ENCODE data around the gene TDRD7.
"Not testable (repeated sequence)": the region's sequence is repeated elsewhere in the genome, so short reads cannot be mapped to it uniquely, and the experiment has no call there.

TDRD7 gene

DNA sequence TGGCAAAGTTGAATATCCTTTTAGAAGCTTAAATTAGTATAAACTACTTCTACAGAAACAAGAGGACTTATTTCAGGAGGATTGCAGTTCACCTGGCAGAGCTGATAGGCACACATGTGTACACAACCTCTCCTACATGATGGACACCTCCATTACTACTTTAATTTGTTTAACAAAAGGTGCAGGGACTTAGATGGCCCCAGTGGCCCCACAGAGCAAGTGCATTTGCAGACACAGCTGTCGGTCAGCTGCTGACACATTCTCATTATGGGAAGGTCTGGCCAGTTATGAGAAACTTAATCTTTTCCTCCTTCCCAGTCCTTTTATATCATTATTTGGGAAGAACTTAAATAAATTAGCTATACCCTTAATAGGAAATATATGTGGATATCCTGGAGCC, 28.3 kb downstream of the TDRD7 start:
- DNase-seq (ENCODE audit: low spot score), result no peak
- no peak for TF ChIP-seq CTCF (IDR thresholded peaks at IDR 0.05; ENCODE audit: borderline replicate concordance, control extremely low read depth, extremely low read depth, insufficient read depth, missing control alignments)

DNA sequence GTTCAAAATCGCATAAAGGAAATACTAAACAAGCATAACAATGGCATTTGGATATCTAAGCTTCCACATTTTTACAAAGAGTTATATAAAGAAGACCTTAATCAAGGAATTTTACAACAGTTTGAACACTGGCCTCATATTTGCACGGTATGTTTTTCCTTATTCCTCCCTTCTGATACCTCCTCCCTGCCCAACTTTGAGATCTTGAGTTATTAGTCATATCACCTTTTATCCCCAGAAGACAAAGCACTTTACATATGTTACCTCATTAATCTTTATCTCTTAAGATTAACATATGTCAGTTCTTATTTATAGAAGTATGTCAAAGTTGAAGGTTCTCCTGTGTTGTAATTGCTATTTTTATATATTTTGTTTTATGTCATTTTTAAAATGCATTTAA, 29.8 kb downstream of the TDRD7 start:
- DNase-seq (ENCODE audit: low spot score), result no peak
- no peak for TF ChIP-seq CTCF (IDR thresholded peaks at IDR 0.05; ENCODE audit: borderline replicate concordance, control extremely low read depth, extremely low read depth, insufficient read depth, missing control alignments)
- in situ Hi-C loops (cut with MboI; ENCODE audit: low sequenced_read_pairs, unreplicated experiment), result no loop called here

More for the DNA sequence above, 28.3 kb downstream of the TDRD7 start:
- in situ Hi-C loops (cut with MboI; ENCODE audit: low sequenced_read_pairs, unreplicated experiment), result no loop called here

DNA sequence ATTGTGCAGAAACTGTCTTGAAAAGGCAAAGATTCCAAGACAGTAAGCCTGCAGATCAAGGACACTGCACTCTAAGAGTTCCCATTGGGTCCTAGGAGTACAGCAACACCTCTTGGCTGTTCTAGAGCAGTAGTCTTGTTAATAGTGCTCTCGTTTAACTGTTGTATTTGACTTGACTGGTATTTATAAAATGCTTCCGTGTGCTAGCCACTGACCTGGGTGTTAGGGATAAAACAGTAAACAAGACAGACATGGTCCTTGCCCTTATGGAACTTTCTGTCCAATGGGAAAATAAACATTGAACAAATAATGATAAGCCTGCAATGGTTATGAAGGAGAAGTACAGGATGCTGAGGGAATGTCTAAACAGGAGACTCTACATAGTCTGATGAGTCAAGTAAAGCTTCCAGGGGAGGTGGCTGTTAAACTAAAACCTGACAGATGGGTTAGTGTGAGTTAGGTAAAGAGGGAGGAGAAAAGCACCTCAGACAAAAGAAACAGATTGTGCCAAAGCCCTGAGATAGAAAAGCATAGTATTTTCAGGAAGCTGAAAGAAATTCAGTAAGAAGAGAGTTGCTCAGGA, 33.3 kb downstream of the TDRD7 start:
- DNase-seq (ENCODE audit: low spot score), result no peak
- in situ Hi-C loops (cut with MboI; ENCODE audit: low sequenced_read_pairs, unreplicated experiment), result no loop called here
- no peak for TF ChIP-seq CTCF (IDR thresholded peaks at IDR 0.05; ENCODE audit: borderline replicate concordance, control extremely low read depth, extremely low read depth, insufficient read depth, missing control alignments)

DNA sequence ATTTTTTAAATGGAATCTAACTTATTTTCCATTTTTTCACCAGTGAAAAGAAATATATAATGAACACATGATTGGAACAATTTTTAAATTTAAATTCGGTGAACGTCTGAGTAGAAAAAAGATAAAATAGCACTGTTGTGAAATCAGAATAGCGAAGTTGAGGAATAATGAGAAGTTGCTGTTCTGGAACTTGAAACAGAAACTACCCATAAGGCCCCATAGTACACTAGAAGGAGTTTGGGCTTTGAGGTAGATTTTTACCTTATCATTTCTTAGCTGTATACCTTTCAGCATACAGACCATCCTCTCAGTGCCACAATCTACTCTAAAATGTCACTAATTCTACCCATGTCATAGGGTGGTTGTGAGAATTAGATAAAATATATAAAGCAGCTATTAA, 35.1 kb downstream of the TDRD7 start:
- in situ Hi-C loops (cut with MboI; ENCODE audit: low sequenced_read_pairs, unreplicated experiment), result no loop called here

DNA sequence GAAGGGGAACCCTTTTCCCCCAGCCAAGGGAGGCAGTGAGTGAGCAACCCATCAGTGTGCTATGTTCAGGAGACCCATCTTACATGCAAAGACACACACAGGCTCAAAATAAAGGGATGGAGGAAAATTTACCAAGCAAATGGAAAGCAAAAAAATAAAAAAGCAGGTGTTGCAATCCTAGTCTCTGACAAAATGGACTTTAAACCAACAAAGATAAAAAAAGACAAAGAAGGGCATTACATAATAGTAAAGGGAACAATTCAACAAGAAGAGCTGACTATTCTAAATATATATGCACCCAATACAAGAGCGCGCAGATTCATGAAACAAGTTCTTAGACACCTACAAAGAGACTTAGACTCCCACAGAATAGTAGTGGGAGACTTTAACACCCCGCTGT, 41.7 kb downstream of the TDRD7 start:
- in situ Hi-C loops (cut with MboI; ENCODE audit: low sequenced_read_pairs, unreplicated experiment); DNase-seq (ENCODE audit: low spot score): not testable (repeated sequence)

More for the DNA sequence above, 35.1 kb downstream of the TDRD7 start:
- no peak for TF ChIP-seq CTCF (IDR thresholded peaks at IDR 0.05; ENCODE audit: borderline replicate concordance, control extremely low read depth, extremely low read depth, insufficient read depth, missing control alignments)
- no peak for DNase-seq (ENCODE audit: low spot score)

DNA sequence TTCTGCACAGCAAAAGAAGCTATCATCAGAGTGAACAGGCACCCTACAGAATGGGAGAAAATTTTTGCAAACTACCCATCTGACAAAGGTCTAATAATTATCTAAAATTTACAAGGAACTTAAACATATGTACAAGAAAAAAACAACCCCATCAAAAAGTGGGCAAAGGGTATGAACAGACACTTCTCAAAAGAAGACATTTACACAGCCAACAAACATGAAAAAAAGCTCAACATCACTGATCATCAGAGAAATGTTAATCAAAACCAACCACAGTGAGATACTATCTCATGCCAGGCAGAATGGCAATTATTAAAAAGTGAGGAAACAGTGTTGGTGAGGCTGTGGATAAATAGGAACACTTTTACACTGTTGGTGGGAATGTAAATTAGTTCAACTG, 44.9 kb downstream of the TDRD7 start:
- in situ Hi-C loops (cut with MboI; ENCODE audit: low sequenced_read_pairs, unreplicated experiment), result not testable (repeated sequence)

DNA sequence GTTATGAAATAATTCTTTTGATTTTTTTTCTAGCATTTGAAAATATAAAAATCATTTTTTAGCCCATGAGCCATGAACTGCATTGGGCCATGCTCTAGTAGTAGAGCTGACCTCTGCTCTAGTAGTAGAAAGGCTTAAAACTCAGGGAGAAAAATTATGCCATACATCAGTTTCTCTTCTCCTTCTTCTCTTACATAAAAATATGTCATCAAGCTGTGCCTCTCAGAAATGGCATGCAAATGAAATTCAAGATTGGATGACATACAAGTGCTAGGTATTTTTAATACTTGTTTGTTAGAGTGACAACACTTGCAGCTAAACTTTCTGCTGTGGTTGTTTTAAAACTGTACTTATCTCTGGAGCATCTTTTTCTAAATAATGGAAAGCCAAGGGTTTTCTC, 47.4 kb downstream of the TDRD7 start:
- TF ChIP-seq CTCF (IDR thresholded peaks at IDR 0.05; ENCODE audit: borderline replicate concordance, control extremely low read depth, extremely low read depth, insufficient read depth, missing control alignments), result no peak
- no peak for DNase-seq (ENCODE audit: low spot score)
- in situ Hi-C loops (cut with MboI; ENCODE audit: low sequenced_read_pairs, unreplicated experiment), result no loop called here

More for the DNA sequence above, 44.9 kb downstream of the TDRD7 start:
- not testable (repeated sequence) for DNase-seq (ENCODE audit: low spot score)

DNA sequence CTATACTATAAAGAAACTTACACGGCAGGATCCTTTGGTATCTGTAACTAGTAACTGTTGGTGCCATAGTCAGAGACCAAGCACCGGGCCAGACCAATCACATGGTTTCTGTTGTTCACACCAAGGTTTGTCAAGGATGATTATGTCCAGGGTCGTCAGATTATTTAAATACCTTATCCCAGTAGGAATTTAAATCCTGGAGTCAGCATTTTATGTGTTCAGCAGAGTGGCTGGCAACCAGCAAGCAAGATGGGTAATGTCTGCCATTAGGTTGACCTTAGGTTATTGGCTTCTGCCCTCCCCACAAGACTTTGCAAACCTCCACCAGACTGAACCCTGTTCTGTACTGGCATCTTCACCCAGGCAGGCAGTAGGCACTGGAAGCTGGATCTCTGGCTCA, 50.3 kb downstream of the TDRD7 start:
- DNase-seq (ENCODE audit: low spot score), result no peak
- in situ Hi-C loops (cut with MboI; ENCODE audit: low sequenced_read_pairs, unreplicated experiment), result loop anchor here (10.0 kb wide), 1 partner anchor 433 kb away; no protein-coding TSS in a partner anchor
- no peak for TF ChIP-seq CTCF (IDR thresholded peaks at IDR 0.05; ENCODE audit: borderline replicate concordance, control extremely low read depth, extremely low read depth, insufficient read depth, missing control alignments)

Measured in GM13976 (cell line).